ENCODE results near the gene CH25H. TPM values are rescaled to one million over a fixed set of nuclear protein-coding genes. Genes with fewer than 3 reads are reported as not detected.

Gene CH25H
- total RNA-seq, 1 donor from 2014 or later: 0.74 TPM

GRCh38 chr10:89242840-89243568 is 35.9 kb upstream of the CH25H start:
- Histone ChIP-seq H3K27me3 (no peaks in the 10 kb centered on the region), H3K9me3 (no peaks in the 10 kb centered on the region), H3K4me3 (no peak overlapping the region), H3K36me3 (no peaks in the 10 kb centered on the region), H3K27ac (no peak overlapping the region), H3K4me1 (peaks cover 13% of the 10 kb centered on the region)
- intact Hi-C loops (cut with DNase I): no loop called here
- TF ChIP-seq POLR2AphosphoS5 (IDR thresholded peaks at IDR 0.05; ENCODE audit: insufficient read depth in 1 of 2, low read depth in 1 of 2): no peak
- no peak for TF ChIP-seq POLR2A (IDR thresholded peaks at IDR 0.05)
- TF ChIP-seq, protein P1, sequence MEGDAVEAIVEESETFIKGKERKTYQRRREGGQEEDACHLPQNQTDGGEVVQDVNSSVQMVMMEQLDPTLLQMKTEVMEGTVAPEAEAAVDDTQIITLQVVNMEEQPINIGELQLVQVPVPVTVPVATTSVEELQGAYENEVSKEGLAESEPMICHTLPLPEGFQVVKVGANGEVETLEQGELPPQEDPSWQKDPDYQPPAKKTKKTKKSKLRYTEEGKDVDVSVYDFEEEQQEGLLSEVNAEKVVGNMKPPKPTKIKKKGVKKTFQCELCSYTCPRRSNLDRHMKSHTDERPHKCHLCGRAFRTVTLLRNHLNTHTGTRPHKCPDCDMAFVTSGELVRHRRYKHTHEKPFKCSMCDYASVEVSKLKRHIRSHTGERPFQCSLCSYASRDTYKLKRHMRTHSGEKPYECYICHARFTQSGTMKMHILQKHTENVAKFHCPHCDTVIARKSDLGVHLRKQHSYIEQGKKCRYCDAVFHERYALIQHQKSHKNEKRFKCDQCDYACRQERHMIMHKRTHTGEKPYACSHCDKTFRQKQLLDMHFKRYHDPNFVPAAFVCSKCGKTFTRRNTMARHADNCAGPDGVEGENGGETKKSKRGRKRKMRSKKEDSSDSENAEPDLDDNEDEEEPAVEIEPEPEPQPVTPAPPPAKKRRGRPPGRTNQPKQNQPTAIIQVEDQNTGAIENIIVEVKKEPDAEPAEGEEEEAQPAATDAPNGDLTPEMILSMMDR (IDR thresholded peaks at IDR 0.05): no peak
- no peak for DNase-seq (ENCODE audit: extremely low spot score in 2 of 2)

DNA sequence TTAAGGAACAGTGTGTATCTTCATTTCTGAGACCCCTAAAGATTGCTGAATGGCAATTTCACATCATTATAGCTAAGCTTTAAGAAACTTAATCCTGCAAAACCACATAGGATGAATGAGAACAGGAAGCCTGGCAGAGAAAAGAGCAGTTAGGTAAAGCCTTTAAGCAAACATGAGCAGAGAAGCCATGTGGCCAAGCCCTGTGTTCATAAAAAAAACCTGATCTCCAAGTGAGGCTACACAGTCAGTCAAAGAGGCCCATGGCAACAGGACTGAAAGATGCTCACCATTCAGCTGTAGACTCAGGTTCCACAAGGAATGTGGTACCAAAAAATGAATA is 35.2 kb upstream of the CH25H start:
- Histone ChIP-seq H3K27me3 (no peaks in the 10 kb centered on the region), H3K4me3 (no peak overlapping the region), H3K9me3 (no peaks in the 10 kb centered on the region), H3K36me3 (no peaks in the 10 kb centered on the region), H3K4me1 (peaks cover 13% of the 10 kb centered on the region), H3K27ac (no peak overlapping the region)
- no peak for DNase-seq (ENCODE audit: extremely low spot score in 2 of 2)
- TF ChIP-seq POLR2AphosphoS5 (IDR thresholded peaks at IDR 0.05; ENCODE audit: insufficient read depth in 1 of 2, low read depth in 1 of 2): no peak
- TF ChIP-seq POLR2A (IDR thresholded peaks at IDR 0.05): no peak
- TF ChIP-seq, protein P1 (IDR thresholded peaks at IDR 0.05): no peak
- intact Hi-C loops (cut with DNase I): no loop called here

DNA sequence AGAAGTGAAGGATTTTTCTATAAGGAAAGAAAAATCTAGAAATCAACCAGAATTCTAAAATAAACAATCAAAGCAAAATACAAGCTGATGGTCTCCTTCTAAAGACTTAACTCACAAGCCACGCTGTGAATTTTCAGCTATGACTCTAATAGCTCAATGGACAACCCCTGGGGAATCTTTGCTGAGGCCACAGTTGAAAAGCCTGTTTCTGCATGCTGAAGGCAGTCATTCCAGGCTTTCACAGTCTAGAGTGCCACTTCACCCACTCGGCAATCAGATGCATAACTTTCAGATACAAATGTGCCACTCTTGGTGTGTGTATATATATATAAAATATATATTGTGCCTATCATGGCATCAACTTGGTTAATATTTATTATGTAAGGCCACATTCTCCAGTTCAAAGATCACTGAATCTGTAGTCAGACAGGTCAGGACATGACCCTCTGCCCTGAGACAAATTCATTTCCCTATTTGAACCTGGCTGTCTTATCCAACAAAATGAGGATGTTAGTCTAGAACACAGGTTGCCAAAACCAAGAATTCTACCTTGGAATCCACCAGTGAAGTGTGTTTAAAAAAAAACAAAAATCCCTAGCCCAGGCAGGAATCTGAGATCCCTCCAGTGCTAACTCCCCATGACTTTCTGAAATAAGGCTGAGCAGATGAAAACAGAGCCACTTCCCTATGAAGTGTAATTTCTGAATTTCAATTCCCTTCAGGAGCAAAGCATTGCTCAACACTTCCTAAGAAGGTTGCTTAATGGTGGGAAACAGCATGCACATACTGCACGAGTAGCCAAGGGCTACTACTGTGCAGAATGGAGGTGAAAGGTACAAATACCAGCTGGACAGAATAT is 34.6 kb upstream of the CH25H start:
- intact Hi-C loops (cut with DNase I): no loop called here
- Histone ChIP-seq H3K4me3 (no peak overlapping the region), H3K27ac (no peak overlapping the region), H3K9me3 (no peaks in the 10 kb centered on the region), H3K4me1 (peaks cover 17% of the 10 kb centered on the region), H3K36me3 (no peaks in the 10 kb centered on the region), H3K27me3 (no peaks in the 10 kb centered on the region)
- TF ChIP-seq, protein P1 (IDR thresholded peaks at IDR 0.05): no peak
- TF ChIP-seq POLR2A (IDR thresholded peaks at IDR 0.05): no peak
- no peak for TF ChIP-seq POLR2AphosphoS5 (IDR thresholded peaks at IDR 0.05; ENCODE audit: insufficient read depth in 1 of 2, low read depth in 1 of 2)
- DNase-seq (ENCODE audit: extremely low spot score in 2 of 2): no peak

DNA sequence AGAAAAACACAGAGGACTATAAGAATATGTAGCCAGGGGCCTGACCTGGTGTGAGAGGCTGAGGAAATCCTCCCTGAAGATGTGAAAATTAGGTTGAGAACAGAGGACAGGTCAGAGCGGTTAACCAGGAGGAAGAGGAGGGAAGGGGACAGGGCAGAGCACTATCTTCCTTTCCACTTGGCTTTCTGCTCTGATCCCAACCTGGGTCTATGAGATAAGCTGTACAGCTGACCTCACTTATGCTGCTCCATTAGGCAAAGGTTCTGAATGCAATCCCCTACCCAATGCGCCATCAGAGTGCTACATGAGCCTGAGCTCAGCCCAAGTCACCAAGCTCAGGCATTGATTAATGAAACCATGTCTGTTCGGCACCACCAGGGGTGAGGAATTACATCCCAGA is 33.9 kb upstream of the CH25H start:
- H3K27ac ChIP-seq: no peak overlapping the region
- H3K27me3 ChIP-seq: no peaks in the 10 kb centered on the region
- intact Hi-C loops (cut with DNase I): no loop called here
- no peak for DNase-seq (ENCODE audit: extremely low spot score in 2 of 2)
- no peak overlapping the region for H3K4me3 ChIP-seq
- H3K4me1 ChIP-seq: peaks cover 19% of the 10 kb centered on the region
- TF ChIP-seq, protein P1 (IDR thresholded peaks at IDR 0.05): no peak
- no peak for TF ChIP-seq POLR2AphosphoS5 (IDR thresholded peaks at IDR 0.05; ENCODE audit: insufficient read depth in 1 of 2, low read depth in 1 of 2)
- no peak for TF ChIP-seq POLR2A (IDR thresholded peaks at IDR 0.05)
- no peaks in the 10 kb centered on the region for H3K36me3 ChIP-seq
- no peaks in the 10 kb centered on the region for H3K9me3 ChIP-seq

- intact Hi-C loops (cut with DNase I): no loop called here
- Histone ChIP-seq H3K36me3 (no peaks in the 10 kb centered on the region), H3K4me1 (peaks cover 23% of the 10 kb centered on the region), H3K9me3 (no peaks in the 10 kb centered on the region), H3K4me3 (no peak overlapping the region), H3K27ac (no peak overlapping the region), H3K27me3 (no peaks in the 10 kb centered on the region)
- TF ChIP-seq, protein P1 (IDR thresholded peaks at IDR 0.05): no peak
- TF ChIP-seq POLR2AphosphoS5 (IDR thresholded peaks at IDR 0.05; ENCODE audit: insufficient read depth in 1 of 2, low read depth in 1 of 2) (no peak), POLR2A (IDR thresholded peaks at IDR 0.05) (no peak)
- no peak for DNase-seq (ENCODE audit: extremely low spot score in 2 of 2)
Observed at GRCh38 chr10:89240519-89240918, 33.4 kb upstream of the CH25H start.

All from vagina (tissue), 2 donors.